SK-N-SH treated with all-trans-retinoic acid at 6 μM for 48 hours (cell line): ENCODE results near the gene SLC4A5.

Experiments used
- ATAC-seq: fragments of 200-7000 bp; cut with Tn5 transposase; 3 replicates; pipeline ENCODE4 v1.9.1; 2020; ENCODE audit warnings: mild to moderate bottlenecking, moderate library complexity
- ARNTL ChIP-seq: fragments of 450-650 bp; formaldehyde crosslinking; IDR thresholded peaks from 2 replicates; pipeline ENCODE4 v1.5.0; 2020; ENCODE audit warnings: low read depth, mild to moderate bottlenecking, moderate library complexity, borderline replicate concordance
- CSDC2 ChIP-seq: fragments of 250-450 bp; sonication (Bioruptor Pico); IDR thresholded peaks from 2 replicates; pipeline ENCODE4 v1.5.0; 2020; ENCODE audit warnings: mild to moderate bottlenecking, moderate library complexity
- ESRRG ChIP-seq: fragments of 250-450 bp; sonication (Bioruptor Pico); IDR thresholded peaks from 2 replicates; pipeline ENCODE4 v1.6.1; 2021; ENCODE audit warnings: mild to moderate bottlenecking
- ISL1 ChIP-seq: fragments of 250-450 bp; sonication (Bioruptor Pico); IDR thresholded peaks from 2 replicates; pipeline ENCODE4 v2.1.2; 2022; ENCODE audit warnings: mild to moderate bottlenecking, moderate library complexity
- OSR1 ChIP-seq: fragments of 250-450 bp; sonication (Bioruptor Pico); IDR thresholded peaks from 2 replicates; pipeline ENCODE4 v1.8.0; 2022; ENCODE audit warnings: moderate library complexity, mild to moderate bottlenecking, inconsistent platforms
- PATZ1 ChIP-seq: fragments of 250-450 bp; sonication (Bioruptor Pico); IDR thresholded peaks from 2 replicates; pipeline ENCODE4 v1.8.0; 2020; ENCODE audit warnings: mild to moderate bottlenecking, moderate library complexity, borderline replicate concordance
- POU6F1 ChIP-seq: fragments of 250-450 bp; sonication (Bioruptor Pico); IDR thresholded peaks from 2 replicates; pipeline ENCODE4 v1.8.0; 2021; ENCODE audit warnings: low read depth, mild to moderate bottlenecking, moderate library complexity, borderline replicate concordance
- PPARA ChIP-seq: fragments of 250-450 bp; sonication (Bioruptor Pico); IDR thresholded peaks from 2 replicates; pipeline ENCODE4 v1.5.0; 2020; ENCODE audit warnings: mild to moderate bottlenecking, borderline replicate concordance
- RARB ChIP-seq: fragments of 250-450 bp; sonication (Bioruptor Pico); IDR thresholded peaks from 2 replicates; pipeline ENCODE4 v1.8.0; 2021; ENCODE audit warnings: mild to moderate bottlenecking, moderate library complexity
- SNAI2 ChIP-seq: fragments of 250-450 bp; sonication (Bioruptor Pico); IDR thresholded peaks from 2 replicates; pipeline ENCODE4 v1.5.0; 2020; ENCODE audit warnings: mild to moderate bottlenecking, moderate library complexity
- TCF4 ChIP-seq: fragments of 250-450 bp; sonication (Bioruptor Pico); IDR thresholded peaks from 2 replicates; pipeline ENCODE4 v1.8.0; 2021; ENCODE audit warnings: mild to moderate bottlenecking, moderate library complexity, borderline replicate concordance
- TOX ChIP-seq: fragments of 250-450 bp; sonication (Bioruptor Pico); IDR thresholded peaks from 2 replicates; pipeline ENCODE4 v1.8.0; 2021; ENCODE audit warnings: mild to moderate bottlenecking, moderate library complexity, borderline replicate concordance
- TSHZ2 ChIP-seq: fragments of 250-450 bp; sonication (Bioruptor Pico); IDR thresholded peaks from 2 replicates; pipeline ENCODE4 v1.5.0; 2020; ENCODE audit warnings: mild to moderate bottlenecking, moderate library complexity
- ZC3H10 ChIP-seq: fragments of 250-450 bp; sonication (Bioruptor Pico); IDR thresholded peaks from 2 replicates; pipeline ENCODE4 v1.5.1; 2021; ENCODE audit warnings: mild to moderate bottlenecking, moderate library complexity
- ZFP3 ChIP-seq: fragments of 250-450 bp; sonication (Bioruptor Pico); IDR thresholded peaks from 2 replicates; pipeline ENCODE4 v1.5.0; 2020; ENCODE audit warnings: mild to moderate bottlenecking, moderate library complexity
- ZFP30 ChIP-seq: fragments of 450-650 bp; formaldehyde crosslinking; IDR thresholded peaks from 2 replicates; pipeline ENCODE4 v1.5.0; 2022; ENCODE audit warnings: mild to moderate bottlenecking, moderate library complexity
- ZNF565 ChIP-seq: fragments of 450-650 bp; formaldehyde crosslinking; conservative IDR thresholded peaks from 2 replicates; pipeline ENCODE4 v1.5.0; 2020; ENCODE audit warnings: low read depth, mild to moderate bottlenecking, moderate library complexity
- ZNF70 ChIP-seq: fragments of 450-650 bp; formaldehyde crosslinking; IDR thresholded peaks from 2 replicates; pipeline ENCODE4 v1.5.0; 2020; ENCODE audit warnings: mild to moderate bottlenecking, moderate library complexity
- ZNF8 ChIP-seq: fragments of 450-650 bp; formaldehyde crosslinking; IDR thresholded peaks from 2 replicates; pipeline ENCODE4 v1.5.0; 2020; ENCODE audit warnings: mild to moderate bottlenecking, moderate library complexity
- TF ChIP-seq, protein P1 (sequence below): fragments of 250-450 bp; sonication (Bioruptor Pico); IDR thresholded peaks from 2 replicates; pipeline ENCODE4 v1.5.1; 2021; ENCODE audit warnings: mild to moderate bottlenecking, moderate library complexity

Gene SLC4A5

GRCh38 chr2:74297950-74298349 lies 45.3 kb downstream of the SLC4A5 start:
- no peak for ATAC-seq

DNA sequence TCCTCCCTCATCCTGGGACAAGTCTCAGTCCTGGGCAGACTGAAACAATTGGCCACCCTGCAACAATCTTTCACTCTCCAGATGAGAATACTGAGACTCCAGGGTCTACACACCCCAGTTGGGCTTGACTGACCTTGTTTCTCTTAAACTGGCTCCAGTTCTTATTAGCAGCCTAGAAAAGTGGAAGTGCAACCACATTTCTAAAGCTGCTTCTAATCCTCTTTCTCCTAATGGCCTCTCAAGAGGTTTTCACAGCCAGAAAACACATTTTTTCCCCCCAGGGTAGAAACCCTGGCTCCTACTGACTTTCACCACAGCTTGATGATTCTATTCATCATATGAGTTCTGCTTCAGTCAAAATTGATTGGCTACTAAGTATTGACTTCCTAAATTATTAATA lies 45.8 kb downstream of the SLC4A5 start:
- ATAC-seq = no peak
- TF ChIP-seq ZC3H10 (CRISPR knock-in tag) = no peak
- no peak for TF ChIP-seq PPARA
- no peak for TF ChIP-seq ISL1 (CRISPR knock-in tag)
- TF ChIP-seq OSR1 (CRISPR knock-in tag) = no peak
- TF ChIP-seq SNAI2 (CRISPR knock-in tag) = no peak
- no peak for TF ChIP-seq ZNF70 (CRISPR knock-in tag)
- TF ChIP-seq ESRRG = no peak
- TF ChIP-seq CSDC2 (CRISPR knock-in tag) = no peak
- TF ChIP-seq RARB = no peak
- no peak for TF ChIP-seq TOX
- no peak for TF ChIP-seq PATZ1
- TF ChIP-seq ARNTL (CRISPR knock-in tag) = no peak
- TF ChIP-seq ZFP3 (CRISPR knock-in tag) = no peak
- TF ChIP-seq, protein P1, sequence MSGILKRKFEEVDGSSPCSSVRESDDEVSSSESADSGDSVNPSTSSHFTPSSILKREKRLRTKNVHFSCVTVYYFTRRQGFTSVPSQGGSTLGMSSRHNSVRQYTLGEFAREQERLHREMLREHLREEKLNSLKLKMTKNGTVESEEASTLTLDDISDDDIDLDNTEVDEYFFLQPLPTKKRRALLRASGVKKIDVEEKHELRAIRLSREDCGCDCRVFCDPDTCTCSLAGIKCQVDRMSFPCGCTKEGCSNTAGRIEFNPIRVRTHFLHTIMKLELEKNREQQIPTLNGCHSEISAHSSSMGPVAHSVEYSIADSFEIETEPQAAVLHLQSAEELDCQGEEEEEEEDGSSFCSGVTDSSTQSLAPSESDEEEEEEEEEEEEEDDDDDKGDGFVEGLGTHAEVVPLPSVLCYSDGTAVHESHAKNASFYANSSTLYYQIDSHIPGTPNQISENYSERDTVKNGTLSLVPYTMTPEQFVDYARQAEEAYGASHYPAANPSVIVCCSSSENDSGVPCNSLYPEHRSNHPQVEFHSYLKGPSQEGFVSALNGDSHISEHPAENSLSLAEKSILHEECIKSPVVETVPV (CRISPR knock-in tag) = no peak
- no peak for TF ChIP-seq POU6F1 (CRISPR knock-in tag)
- TF ChIP-seq TSHZ2 (CRISPR knock-in tag) = no peak
- no peak for TF ChIP-seq ZNF565 (CRISPR knock-in tag)

More at GRCh38 chr2:74297950-74298349, 45.3 kb downstream of the SLC4A5 start:
- TF ChIP-seq ZFP30 (no peak), CSDC2 (CRISPR knock-in tag) (no peak), RARB (no peak), TSHZ2 (CRISPR knock-in tag) (no peak), POU6F1 (CRISPR knock-in tag) (no peak), ZNF8 (CRISPR knock-in tag) (no peak), TCF4 (CRISPR knock-in tag) (no peak)
